Panc1 (cell line): ENCODE results near the gene SMAD6. TPM values are rescaled to one million over a fixed set of nuclear protein-coding genes. Genes with fewer than 3 reads are reported as not detected.
A peak's percentile ranks its signal among the peaks of the same experiment; 100 is the strongest.

Experiments
- ATAC-seq: fragments of 200-7000 bp; cut with Tn5 transposase; 2 replicates; pipeline ENCODE4 v1.9.1; 2020; ENCODE audit warnings: mild to moderate bottlenecking, moderate library complexity
- BruUV-seq: library from RNA; stranded (reverse); fragments of 400-500 nt; replicated peaks from 2 replicates; lab custom pipeline; 2021; lab: Mats Ljungman, UMichigan
- CTCF ChIA-PET: fragments of 300-600 bp; sonication (Branson Sonifier 250); formaldehyde crosslinking; loops from one replicate; lab custom pipeline; 2022; ENCODE audit warnings: antibody characterized with exemption; lab: Charles Lee
- POLR2A ChIA-PET: fragments of 300-600 bp; sonication (Branson Sonifier 250); formaldehyde crosslinking; loops from one replicate; lab custom pipeline; 2022; ENCODE audit warnings: antibody characterized with exemption; lab: Charles Lee
- DNase-seq: peaks from one replicate; pipeline ENCODE4 v3.0.0-alpha.2; 2010; ENCODE audit warnings: low read depth, low spot score
- H3K27ac ChIP-seq: 2 replicates; pipeline ENCODE4 v1.5.1; 2011; ENCODE audit warnings: mild to moderate bottlenecking, low read length, inconsistent platforms
- H3K27me3 ChIP-seq: fragments of 200-500 bp; sonication (Bioruptor generic); 2 replicates; pipeline ENCODE4 v1.6.0; 2014; ENCODE audit warnings: low read length, inconsistent platforms; ENCODE audit not compliant: control insufficient read depth, insufficient read depth
- H3K36me3 ChIP-seq: fragments of 200-500 bp; sonication (Bioruptor generic); 2 replicates; pipeline ENCODE4 v1.5.1; 2014; ENCODE audit warnings: inconsistent platforms, mild to moderate bottlenecking, low read length, moderate library complexity; ENCODE audit not compliant: control insufficient read depth, insufficient read depth
- H3K4me1 ChIP-seq: 2 replicates; pipeline ENCODE4 v1.5.1; 2011; ENCODE audit warnings: inconsistent platforms, mild to moderate bottlenecking, low read length, moderate library complexity; ENCODE audit not compliant: control insufficient read depth, insufficient read depth
- H3K4me3 ChIP-seq, 2 experiments: 2 replicates each; pipeline ENCODE4 v1.5.1; 2011 to 2012; ENCODE audit warnings: low read depth in 2 of 2, low read length in 2 of 2, mild to moderate bottlenecking in 2 of 2, inconsistent platforms in 1 of 2, moderate library complexity in 1 of 2
- H3K9me3 ChIP-seq: fragments of 200-500 bp; sonication (Bioruptor generic); 2 replicates; pipeline ENCODE4 v1.5.1; 2014; ENCODE audit warnings: low read depth, mild to moderate bottlenecking, inconsistent platforms, low read length, moderate library complexity; ENCODE audit not compliant: control insufficient read depth, insufficient read depth
- POLR2AphosphoS5 ChIP-seq: IDR thresholded peaks from 2 replicates; pipeline ENCODE4 v1.6.1; 2012; ENCODE audit warnings: mild to moderate bottlenecking, low read depth, low read length, moderate library complexity
- SIN3A ChIP-seq: IDR thresholded peaks from 2 replicates; pipeline ENCODE4 v1.6.1; 2012; ENCODE audit warnings: low read depth, mild to moderate bottlenecking, low read length, moderate library complexity, borderline replicate concordance; ENCODE audit not compliant: insufficient read depth
- TCF7L2 ChIP-seq: IDR thresholded peaks from 2 replicates; pipeline ENCODE4 v1.6.1; 2011; ENCODE audit warnings: mild to moderate bottlenecking, low read depth, low read length, inconsistent platforms
- in situ Hi-C: cut with HindIII; loops from 2 replicates; pipeline ENCODE4 v1.10.0; 2016; ENCODE audit warnings: low sequenced_read_pairs, low pct_unique_long_range_greater_than_20kb
- intact Hi-C: fragments of 100-400 bp; cut with micrococcal nuclease; formaldehyde crosslinking; loops from one replicate; pipeline ENCODE4 v1.10.0; 2022; ENCODE audit not compliant: unreplicated experiment
- total RNA-seq: library from RNA; stranded (reverse); gene quantifications from one replicate; pipeline ENCODE4 v1.2.1, GENCODE V29; 2021; ENCODE audit not compliant: unreplicated experiment
- TF ChIP-seq, protein P1 (sequence below): fragments of 450-650 bp; IDR thresholded peaks from 2 replicates; pipeline ENCODE4 v1.5.1; 2017; ENCODE audit warnings: mild to moderate bottlenecking
- TF ChIP-seq, protein P2 (sequence below), 2 experiments: IDR thresholded peaks; 2 replicates each; pipeline ENCODE4 v1.6.1; 2011 to 2012; ENCODE audit warnings: low read depth in 2 of 2, control low read depth in 1 of 2, low read length in 1 of 2, mild to moderate bottlenecking in 1 of 2, moderate library complexity in 1 of 2; ENCODE audit not compliant: insufficient read depth in 1 of 2

SMAD6 gene
- total RNA-seq, 1 experiment from 2014 or later: 45.9 TPM

DNA sequence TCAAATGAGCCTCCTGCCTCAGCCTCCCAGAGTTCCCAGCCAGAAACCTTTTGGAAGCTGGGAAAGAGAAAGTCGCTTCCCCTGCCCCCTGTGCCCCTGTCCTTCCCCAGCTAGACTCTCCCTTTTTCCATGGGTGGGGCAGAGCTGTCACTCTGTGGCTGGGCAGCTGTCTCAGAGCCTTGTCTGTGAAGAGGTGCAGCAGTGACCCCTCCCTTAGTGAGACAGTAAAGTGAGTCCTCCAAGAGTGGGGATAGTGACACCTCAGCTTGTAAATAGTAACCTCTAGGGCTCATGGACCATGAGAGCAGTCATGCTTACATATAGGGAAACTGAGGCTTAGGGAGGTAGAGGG is 76.3 kb downstream of the SMAD6 start:
- H3K27me3 ChIP-seq: no peaks in the 10 kb centered on the region

DNA sequence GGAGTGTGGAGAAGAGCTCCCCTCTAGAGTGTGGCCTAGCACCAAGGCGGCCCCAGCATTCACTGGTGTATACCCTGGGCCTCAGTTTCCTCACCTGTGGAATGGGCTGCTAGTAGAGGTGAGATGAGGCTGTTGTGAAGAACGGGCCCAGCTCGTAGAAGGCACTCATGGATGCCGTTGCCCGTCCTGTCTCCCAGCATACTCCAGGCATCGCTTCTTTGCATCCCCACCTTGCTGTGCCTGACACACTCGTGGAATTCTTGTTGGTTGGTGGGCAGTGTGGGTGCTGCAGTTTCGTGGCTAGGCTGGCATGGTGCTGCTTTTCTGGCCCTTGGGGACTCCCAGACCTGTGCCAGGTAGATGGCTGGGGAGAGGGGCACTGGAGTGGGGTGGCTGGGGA is 76.7 kb downstream of the SMAD6 start:
- Histone ChIP-seq H3K27ac (peak overlapping the region; percentile 26), H3K27me3 (no peaks in the 10 kb centered on the region), H3K36me3 (no peaks in the 10 kb centered on the region), H3K4me1 (peaks cover 68% of the 10 kb centered on the region), H3K4me3 (no peak overlapping the region), H3K9me3 (no peaks in the 10 kb centered on the region)
- in situ Hi-C loops: no loop called here
- POLR2A ChIA-PET: no interaction called here
- CTCF ChIA-PET: no interaction called here
- intact Hi-C loops: no loop called here
- DNase-seq: no peak
- BruUV-seq: no TSS peak
- ATAC-seq: no peak
- TF ChIP-seq, protein P1, sequence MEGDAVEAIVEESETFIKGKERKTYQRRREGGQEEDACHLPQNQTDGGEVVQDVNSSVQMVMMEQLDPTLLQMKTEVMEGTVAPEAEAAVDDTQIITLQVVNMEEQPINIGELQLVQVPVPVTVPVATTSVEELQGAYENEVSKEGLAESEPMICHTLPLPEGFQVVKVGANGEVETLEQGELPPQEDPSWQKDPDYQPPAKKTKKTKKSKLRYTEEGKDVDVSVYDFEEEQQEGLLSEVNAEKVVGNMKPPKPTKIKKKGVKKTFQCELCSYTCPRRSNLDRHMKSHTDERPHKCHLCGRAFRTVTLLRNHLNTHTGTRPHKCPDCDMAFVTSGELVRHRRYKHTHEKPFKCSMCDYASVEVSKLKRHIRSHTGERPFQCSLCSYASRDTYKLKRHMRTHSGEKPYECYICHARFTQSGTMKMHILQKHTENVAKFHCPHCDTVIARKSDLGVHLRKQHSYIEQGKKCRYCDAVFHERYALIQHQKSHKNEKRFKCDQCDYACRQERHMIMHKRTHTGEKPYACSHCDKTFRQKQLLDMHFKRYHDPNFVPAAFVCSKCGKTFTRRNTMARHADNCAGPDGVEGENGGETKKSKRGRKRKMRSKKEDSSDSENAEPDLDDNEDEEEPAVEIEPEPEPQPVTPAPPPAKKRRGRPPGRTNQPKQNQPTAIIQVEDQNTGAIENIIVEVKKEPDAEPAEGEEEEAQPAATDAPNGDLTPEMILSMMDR: no peak
- no peak for TF ChIP-seq TCF7L2
- TF ChIP-seq, protein P2, sequence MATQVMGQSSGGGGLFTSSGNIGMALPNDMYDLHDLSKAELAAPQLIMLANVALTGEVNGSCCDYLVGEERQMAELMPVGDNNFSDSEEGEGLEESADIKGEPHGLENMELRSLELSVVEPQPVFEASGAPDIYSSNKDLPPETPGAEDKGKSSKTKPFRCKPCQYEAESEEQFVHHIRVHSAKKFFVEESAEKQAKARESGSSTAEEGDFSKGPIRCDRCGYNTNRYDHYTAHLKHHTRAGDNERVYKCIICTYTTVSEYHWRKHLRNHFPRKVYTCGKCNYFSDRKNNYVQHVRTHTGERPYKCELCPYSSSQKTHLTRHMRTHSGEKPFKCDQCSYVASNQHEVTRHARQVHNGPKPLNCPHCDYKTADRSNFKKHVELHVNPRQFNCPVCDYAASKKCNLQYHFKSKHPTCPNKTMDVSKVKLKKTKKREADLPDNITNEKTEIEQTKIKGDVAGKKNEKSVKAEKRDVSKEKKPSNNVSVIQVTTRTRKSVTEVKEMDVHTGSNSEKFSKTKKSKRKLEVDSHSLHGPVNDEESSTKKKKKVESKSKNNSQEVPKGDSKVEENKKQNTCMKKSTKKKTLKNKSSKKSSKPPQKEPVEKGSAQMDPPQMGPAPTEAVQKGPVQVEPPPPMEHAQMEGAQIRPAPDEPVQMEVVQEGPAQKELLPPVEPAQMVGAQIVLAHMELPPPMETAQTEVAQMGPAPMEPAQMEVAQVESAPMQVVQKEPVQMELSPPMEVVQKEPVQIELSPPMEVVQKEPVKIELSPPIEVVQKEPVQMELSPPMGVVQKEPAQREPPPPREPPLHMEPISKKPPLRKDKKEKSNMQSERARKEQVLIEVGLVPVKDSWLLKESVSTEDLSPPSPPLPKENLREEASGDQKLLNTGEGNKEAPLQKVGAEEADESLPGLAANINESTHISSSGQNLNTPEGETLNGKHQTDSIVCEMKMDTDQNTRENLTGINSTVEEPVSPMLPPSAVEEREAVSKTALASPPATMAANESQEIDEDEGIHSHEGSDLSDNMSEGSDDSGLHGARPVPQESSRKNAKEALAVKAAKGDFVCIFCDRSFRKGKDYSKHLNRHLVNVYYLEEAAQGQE (IDR thresholded peaks at IDR 0.05; ENCODE audit: insufficient read depth in 1 of 2, low read depth in 2 of 2, low read length in 1 of 2): no peak
- TF ChIP-seq POLR2AphosphoS5: no peak
- TF ChIP-seq SIN3A: no peak

More for the DNA sequence above, 76.3 kb downstream of the SMAD6 start:
- in situ Hi-C loops (no loop called here), intact Hi-C loops (no loop called here)
- no peaks in the 10 kb centered on the region for H3K36me3 ChIP-seq
- H3K27ac ChIP-seq: peak overlapping the region; percentile 48
- DNase-seq (no peak), ATAC-seq (no peak)
- TF ChIP-seq, protein P1: no peak
- TF ChIP-seq TCF7L2: no peak
- no peak for TF ChIP-seq SIN3A
- TF ChIP-seq POLR2AphosphoS5: no peak
- TF ChIP-seq, protein P2 (IDR thresholded peaks at IDR 0.05; ENCODE audit: insufficient read depth in 1 of 2, low read depth in 2 of 2, low read length in 1 of 2): no peak
- no TSS peak for BruUV-seq
- CTCF ChIA-PET: interaction anchor here (1.0 kb wide), 1 partner anchor 73 kb away, joined by 5 read pairs; no protein-coding TSS in a partner anchor
- POLR2A ChIA-PET: no interaction called here
- no peaks in the 10 kb centered on the region for H3K9me3 ChIP-seq
- peaks cover 73% of the 10 kb centered on the region for H3K4me1 ChIP-seq
- no peak overlapping the region for H3K4me3 ChIP-seq
